SH-SY5Y (cell line): ENCODE data around the gene ALPK3.

Experiments
- GATA2 ChIP-seq: IDR thresholded peaks from 2 replicates; pipeline ENCODE4 v1.6.1; 2011; ENCODE audit warnings: mild to moderate bottlenecking, low read depth, low read length
- GATA3 ChIP-seq: IDR thresholded peaks from 2 replicates; pipeline ENCODE4 v1.6.1; 2011; ENCODE audit warnings: low read depth, mild to moderate bottlenecking, low read length, moderate library complexity

- no peak for TF ChIP-seq GATA3
- no peak for TF ChIP-seq GATA2
Measured at GRCh38 chr15:84846269-84846668, 29.1 kb downstream of the ALPK3 start.
